A549 (cell line): ENCODE results near the gene DAZAP1.

Source experiments
- CTCF ChIP-seq: fragments of >200 bp; sonication (Bioruptor Twin); formaldehyde crosslinking; IDR thresholded peaks from 3 replicates; pipeline ENCODE4 v1.5.1; 2016
- GATA3 ChIP-seq: IDR thresholded peaks from 2 replicates; pipeline ENCODE4 v1.6.1; 2012; ENCODE audit warnings: borderline replicate concordance
- MAX ChIP-seq: IDR thresholded peaks from 2 replicates; pipeline ENCODE4 v1.6.1; 2012
- NPAS2 ChIP-seq: fragments of 250-450 bp; sonication (Bioruptor Pico); IDR thresholded peaks from 2 replicates; pipeline ENCODE4 v1.8.0; 2022; ENCODE audit warnings: mild to moderate bottlenecking, moderate library complexity, borderline replicate concordance
- RFX5 ChIP-seq: fragments of 450-650 bp; IDR thresholded peaks from 2 replicates; pipeline ENCODE4 v1.7.1; 2014; ENCODE audit warnings: antibody characterized with exemption, mild to moderate bottlenecking, moderate library complexity
- ZC3H11A ChIP-seq: fragments of 450-650 bp; IDR thresholded peaks from 2 replicates; pipeline ENCODE4 v1.6.1; 2014; ENCODE audit warnings: antibody characterized with exemption, mild to moderate bottlenecking

- no peak for TF ChIP-seq MAX
- TF ChIP-seq CTCF = no peak
- no peak for TF ChIP-seq NPAS2 (CRISPR knock-in tag)
- TF ChIP-seq ZC3H11A = no peak
- no peak for TF ChIP-seq GATA3
- no peak for TF ChIP-seq RFX5
These were observed 15.6 kb downstream of the DAZAP1 start for GRCh38 chr19:1422943-1423342.
